Skeletal muscle cell (primary cell): Measurements from ENCODE around the gene TTI1.
A peak's percentile ranks its signal among the peaks of the same experiment; 100 is the strongest.

Source experiments
- DNase-seq: peaks from one replicate; pipeline ENCODE4 v3.0.0-alpha.2; 2010; ENCODE audit warnings: low read depth
- H3K4me3 ChIP-seq: 2 replicates; pipeline ENCODE4 v1.5.1; 2011; ENCODE audit warnings: low read depth, mild to moderate bottlenecking, control low read depth, low read length, moderate library complexity

TTI1 gene

GRCh38 chr20:38057351-38057972 lies 24.2 kb upstream of the TTI1 start:
- no peak for DNase-seq
- H3K4me3 ChIP-seq: no peak overlapping the region

- no peak overlapping the region for H3K4me3 ChIP-seq
- no peak for DNase-seq
Measured at GRCh38 chr20:38055848-38056247, 22.6 kb upstream of the TTI1 start.

DNA sequence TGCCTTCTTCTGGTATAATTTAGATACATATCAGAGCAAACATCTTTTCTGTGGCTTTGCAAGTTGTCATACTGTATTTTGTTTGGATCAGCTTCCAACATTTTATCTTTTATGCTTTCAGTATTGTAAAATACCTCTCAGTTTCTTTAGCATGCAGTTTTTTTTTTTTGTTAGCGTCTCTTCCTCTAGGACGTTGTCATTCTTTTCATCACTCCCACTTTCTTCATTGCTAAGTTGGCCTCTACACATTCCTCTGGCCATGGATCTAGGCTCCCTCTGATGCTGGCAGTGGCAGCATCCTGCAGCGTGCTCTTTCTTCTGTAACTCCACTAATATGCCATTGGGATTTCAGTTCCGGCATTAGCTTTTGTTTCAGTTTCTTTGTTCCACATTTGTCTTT lies 22.0 kb upstream of the TTI1 start:
- H3K4me3 ChIP-seq: no peak overlapping the region
- no peak for DNase-seq

DNA sequence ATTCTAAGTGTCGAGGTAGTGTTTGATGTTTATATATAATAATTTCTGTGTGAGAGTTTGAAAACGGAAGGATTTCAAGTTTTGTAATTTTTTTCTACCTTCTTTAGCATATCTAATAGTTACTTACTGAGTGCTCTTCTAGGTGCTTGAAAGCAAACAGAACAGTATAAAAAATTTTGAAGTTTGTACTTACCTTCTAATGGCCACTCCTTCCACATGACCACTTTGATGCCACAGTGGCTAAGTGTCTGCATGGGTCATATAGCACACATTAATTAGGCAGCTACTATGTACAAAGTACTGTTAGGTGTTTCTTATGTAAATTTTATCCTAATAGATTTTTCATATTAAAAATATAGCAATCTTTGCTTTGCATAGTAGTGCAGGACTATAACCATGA lies 21.4 kb upstream of the TTI1 start:
- DNase-seq: no peak
- H3K4me3 ChIP-seq: no peak overlapping the region

DNA sequence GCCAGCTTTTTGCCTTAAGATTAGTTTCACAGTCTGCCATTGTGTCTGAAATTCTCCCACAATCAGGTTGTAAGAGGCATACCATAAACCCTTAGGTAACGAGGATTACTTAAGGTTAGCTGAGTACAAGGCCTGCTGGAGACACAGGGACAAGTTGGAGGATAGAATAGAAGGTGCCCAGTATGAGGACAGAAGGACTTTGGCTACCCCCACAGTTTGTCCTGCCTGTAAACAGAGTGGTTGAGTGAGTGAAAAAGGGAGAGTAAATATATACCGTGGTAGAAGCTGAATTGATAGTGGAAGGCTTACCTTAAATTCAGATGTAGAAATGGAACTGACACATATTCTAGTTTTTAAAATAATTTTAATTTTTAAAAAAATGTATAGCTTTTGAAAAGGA lies 19.6 kb upstream of the TTI1 start:
- DNase-seq: no peak

DNA sequence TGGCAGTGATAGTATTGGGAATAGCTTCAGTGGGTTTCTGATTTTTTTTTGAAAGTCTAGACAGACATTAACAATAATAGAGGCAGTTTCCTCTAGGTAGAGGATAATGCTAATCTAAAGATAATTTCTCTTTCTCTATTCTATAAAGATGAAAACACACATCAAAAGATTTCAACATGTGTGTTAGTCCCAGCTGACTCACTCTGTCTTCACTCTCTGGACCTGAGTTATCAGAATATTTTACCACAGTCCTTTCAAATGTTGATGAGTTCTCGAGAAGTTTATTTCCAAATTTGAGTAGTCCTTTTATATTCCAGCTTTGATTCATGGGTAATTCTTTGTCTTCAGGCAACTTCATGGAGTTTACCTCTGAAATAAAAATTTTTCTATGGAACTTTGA lies 17.4 kb upstream of the TTI1 start:
- H3K4me3 ChIP-seq: no peak overlapping the region
- DNase-seq: no peak

More for the DNA sequence above, 19.6 kb upstream of the TTI1 start:
- H3K4me3 ChIP-seq: no peak overlapping the region

DNA sequence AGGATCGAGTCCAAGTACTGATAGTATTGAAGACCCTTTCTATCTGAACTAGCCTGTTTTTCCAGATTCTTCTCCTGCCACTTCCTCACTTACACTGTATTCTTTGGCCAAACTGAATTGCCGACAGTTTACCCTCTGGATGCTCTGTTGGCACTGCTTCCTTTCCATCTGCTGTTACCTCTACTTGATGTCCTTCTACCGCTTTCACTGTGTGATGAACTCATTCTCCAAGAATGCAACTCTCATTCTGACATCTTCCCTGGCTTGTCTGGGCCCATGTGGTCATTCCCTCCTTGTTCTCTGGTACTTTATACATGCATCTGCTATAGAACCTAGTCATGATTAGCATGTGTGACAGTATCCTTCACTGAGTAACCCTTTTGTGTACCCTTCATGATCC lies 16.5 kb upstream of the TTI1 start:
- peak; percentile 26 for DNase-seq

GRCh38 chr20:38046572-38046971 lies 13.3 kb upstream of the TTI1 start:
- no peak overlapping the region for H3K4me3 ChIP-seq
- DNase-seq: peak; percentile 30

More for the DNA sequence above, 16.5 kb upstream of the TTI1 start:
- no peak overlapping the region for H3K4me3 ChIP-seq

GRCh38 chr20:38044685-38045084 lies 11.4 kb upstream of the TTI1 start:
- DNase-seq: no peak
- no peak overlapping the region for H3K4me3 ChIP-seq

DNA sequence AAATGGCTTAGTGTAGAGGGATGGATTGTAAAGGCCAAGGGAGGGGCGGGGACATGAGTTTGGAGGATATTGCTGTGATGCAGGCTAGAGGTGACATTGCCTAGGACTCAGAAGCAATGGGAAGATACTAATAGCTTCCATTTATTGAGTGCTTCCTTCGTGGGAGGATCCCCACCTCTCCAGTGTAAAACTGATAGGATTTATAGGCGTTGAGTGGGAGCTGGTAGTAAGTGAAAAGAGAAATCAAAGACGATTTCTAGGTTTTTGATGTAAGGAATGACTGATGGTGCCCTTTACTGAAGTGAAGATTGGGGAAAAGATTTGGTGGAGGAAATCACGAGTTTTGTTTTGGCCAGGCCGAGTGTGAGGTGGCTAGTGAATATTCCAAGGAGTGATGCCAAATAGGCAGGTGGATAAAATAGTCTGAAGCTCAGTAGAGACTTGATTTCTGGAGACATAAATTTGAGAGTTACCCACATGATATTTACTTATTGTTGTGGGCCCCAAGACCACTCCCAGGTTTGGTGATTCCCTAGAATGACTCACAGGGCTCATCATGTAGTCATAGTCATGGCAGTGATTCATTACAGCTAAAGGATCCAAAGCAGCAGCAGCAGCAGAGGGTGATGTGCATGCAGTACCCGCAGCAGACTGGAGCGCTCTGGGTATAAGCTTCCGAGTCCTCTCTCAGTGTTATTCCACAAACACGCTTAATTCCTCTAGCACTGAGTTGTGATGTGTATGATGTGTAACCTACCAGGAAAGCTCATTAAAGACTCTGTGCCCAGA lies 10.4 kb upstream of the TTI1 start:
- no peak overlapping the region for H3K4me3 ChIP-seq
- DNase-seq: peak; percentile 49

GRCh38 chr20:38040276-38040675 lies 7.0 kb upstream of the TTI1 start:
- no peak overlapping the region for H3K4me3 ChIP-seq
- no peak for DNase-seq

- no peak overlapping the region for H3K4me3 ChIP-seq
- no peak for DNase-seq
Measured at GRCh38 chr20:38036366-38036765, 3.1 kb upstream of the TTI1 start.

GRCh38 chr20:38034961-38035360 lies 1.7 kb upstream of the TTI1 start:
- peak overlapping the region; percentile 96 for H3K4me3 ChIP-seq
- DNase-seq: no peak

DNA sequence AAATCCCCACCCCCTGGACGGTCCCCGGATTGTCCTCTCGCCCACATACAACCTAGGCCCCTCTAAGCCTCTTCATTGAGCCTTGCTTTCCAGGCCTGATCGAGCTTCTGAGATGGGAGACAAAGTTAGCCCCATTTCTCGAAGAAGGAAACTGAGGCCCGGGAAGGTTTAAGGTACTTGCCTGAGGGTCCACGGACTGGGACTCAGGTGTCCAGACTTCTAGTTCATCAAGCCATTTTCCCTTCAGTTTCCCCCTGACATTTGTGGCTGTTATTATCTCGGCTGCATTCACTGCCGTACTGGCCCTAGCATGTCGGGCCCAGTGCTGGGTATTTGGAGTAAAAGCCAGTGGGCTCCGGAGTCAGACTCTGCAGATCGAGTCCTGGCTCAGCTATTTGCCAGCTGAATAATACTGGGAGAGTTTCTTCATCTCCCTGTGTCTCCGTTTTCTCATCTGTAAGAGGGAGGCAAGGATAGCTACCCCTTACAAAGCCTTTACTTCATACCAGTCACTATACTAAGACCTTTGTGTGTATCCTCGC lies 923 bp upstream of the TTI1 start:
- no peak for DNase-seq
- peak overlapping the region; percentile 96 for H3K4me3 ChIP-seq

- no peak for DNase-seq
- peak overlapping the region; percentile 96 for H3K4me3 ChIP-seq
Measured at GRCh38 chr20:38032585-38033329, 499 bp downstream of the TTI1 start.

- no peak for DNase-seq
- H3K4me3 ChIP-seq: no peak overlapping the region
Measured at GRCh38 chr20:38031957-38032356, 1.3 kb downstream of the TTI1 start.

- no peak for DNase-seq
Measured at GRCh38 chr20:38029453-38029852, 3.8 kb downstream of the TTI1 start.

DNA sequence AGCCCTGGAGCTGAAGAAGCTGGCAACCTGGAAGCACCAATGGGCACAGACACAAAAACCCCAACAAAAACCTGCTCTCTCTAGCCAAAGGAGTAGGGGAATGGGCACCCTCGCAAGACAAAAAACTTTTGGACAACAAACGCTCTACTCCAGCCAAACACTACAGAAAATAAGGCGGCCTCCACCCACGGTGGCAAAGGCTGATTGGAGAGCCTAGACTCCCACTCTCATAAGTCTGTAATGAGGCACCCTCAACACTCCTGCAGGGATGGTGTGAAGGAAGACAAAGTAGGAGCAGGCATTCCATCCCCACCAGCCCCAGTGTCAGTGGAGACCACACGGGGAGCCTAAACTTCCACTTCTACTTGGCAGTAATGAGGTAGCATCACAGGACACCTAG lies 8.8 kb downstream of the TTI1 start:
- DNase-seq: no peak
- no peak overlapping the region for H3K4me3 ChIP-seq

More at GRCh38 chr20:38029453-38029852, 3.8 kb downstream of the TTI1 start:
- no peak overlapping the region for H3K4me3 ChIP-seq

DNA sequence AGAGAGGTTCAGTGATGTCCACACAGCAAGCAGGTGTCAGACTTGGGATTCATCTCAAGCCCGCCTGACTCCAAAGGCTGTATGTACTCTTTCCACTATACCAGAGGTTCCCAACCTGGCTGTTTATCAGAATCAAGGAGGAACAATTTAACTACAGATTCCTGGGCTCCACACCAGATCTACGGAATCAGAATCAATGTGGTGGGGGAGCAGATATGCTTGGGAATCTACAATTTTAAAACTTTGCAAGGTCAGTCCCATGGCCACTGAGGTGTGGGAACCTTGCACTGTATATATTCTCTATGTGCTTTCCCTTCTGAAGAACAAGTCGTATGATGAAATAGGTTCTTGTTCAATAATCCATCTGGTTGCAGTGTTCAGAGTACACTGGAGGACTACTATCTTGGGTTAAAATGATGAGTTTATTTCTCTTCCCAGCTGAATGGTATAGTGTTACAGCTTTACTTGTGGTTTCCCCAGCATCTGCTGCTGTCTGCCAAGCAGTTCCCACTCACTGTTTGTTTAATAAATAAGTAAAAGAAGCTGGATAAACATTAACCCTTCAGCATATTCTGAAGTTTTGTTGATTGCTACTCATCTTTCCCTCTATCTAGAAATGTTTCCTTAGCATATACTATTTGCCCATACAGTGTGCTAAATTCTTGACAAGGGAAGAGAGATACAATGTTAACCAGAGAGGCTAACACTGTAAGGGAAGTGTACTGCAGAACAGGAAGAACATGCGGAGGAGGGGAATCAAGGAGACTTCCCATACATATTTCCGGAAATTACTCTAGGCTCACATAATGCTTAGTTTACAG lies 9.9 kb downstream of the TTI1 start:
- DNase-seq: peak; percentile 81
- H3K4me3 ChIP-seq: no peak overlapping the region
